Loucy (cell line): ENCODE measurements around the gene NOXO1.

ENCODE experiments used
- H2AFZ ChIP-seq: fragments of 200-600 bp; sonication (generic); 2 replicates; pipeline ENCODE4 v1.6.0; 2016; ENCODE audit warnings: antibody characterized with exemption, mild to moderate bottlenecking, low read length, moderate library complexity
- H3F3A ChIP-seq: fragments of 200-600 bp; 2 replicates; pipeline ENCODE4 v1.6.0; 2016; ENCODE audit warnings: antibody characterized with exemption, low read depth, mild to moderate bottlenecking
- H3K27me3 ChIP-seq: fragments of 200-600 bp; sonication (generic); 2 replicates; pipeline ENCODE4 v1.6.1; 2014; ENCODE audit warnings: low read length, mild to moderate bottlenecking; ENCODE audit not compliant: insufficient read depth, poor library complexity, severe bottlenecking
- H3K36me3 ChIP-seq: fragments of 200-600 bp; sonication (generic); 2 replicates; pipeline ENCODE4 v1.6.1; 2016; ENCODE audit warnings: low read length; ENCODE audit not compliant: insufficient read depth
- H3K4me1 ChIP-seq: fragments of 200-600 bp; sonication (generic); 2 replicates; pipeline ENCODE4 v1.5.1; 2014; ENCODE audit warnings: low read length, mild to moderate bottlenecking; ENCODE audit not compliant: insufficient read depth, poor library complexity, severe bottlenecking
- H3K4me2 ChIP-seq: fragments of 200-600 bp; sonication (generic); 2 replicates; pipeline ENCODE4 v1.6.0; 2014; ENCODE audit warnings: antibody characterized with exemption, low read length, low read depth, mild to moderate bottlenecking; ENCODE audit not compliant: poor library complexity, severe bottlenecking
- H3K4me3 ChIP-seq: fragments of 200-600 bp; sonication (generic); 2 replicates; pipeline ENCODE4 v1.5.1; 2014; ENCODE audit warnings: low read length, mild to moderate bottlenecking, mixed read lengths; ENCODE audit not compliant: poor library complexity, severe bottlenecking
- H3K79me2 ChIP-seq: fragments of 200-600 bp; sonication (generic); 2 replicates; pipeline ENCODE4 v1.6.1; 2014; ENCODE audit warnings: low read length; ENCODE audit not compliant: insufficient read depth
- H3K9ac ChIP-seq: fragments of 200-600 bp; sonication (generic); 2 replicates; pipeline ENCODE4 v1.6.0; 2014; ENCODE audit warnings: mild to moderate bottlenecking, low read depth, low read length, moderate library complexity; ENCODE audit not compliant: poor library complexity, severe bottlenecking
- H3K9me2 ChIP-seq: fragments of 200-600 bp; sonication (generic); replicated peaks from 2 replicates; pipeline ENCODE4 v1.6.1; 2016; ENCODE audit warnings: low read depth, low read length, mixed read lengths
- H3K9me3 ChIP-seq: fragments of 200-600 bp; sonication (generic); 2 replicates; pipeline ENCODE4 v1.6.1; 2014; ENCODE audit warnings: mild to moderate bottlenecking, antibody characterized with exemption, low read length, low read depth; ENCODE audit not compliant: insufficient read depth
- H4K20me1 ChIP-seq: fragments of 200-600 bp; sonication (generic); 2 replicates; pipeline ENCODE4 v1.6.0; 2014; ENCODE audit warnings: antibody characterized with exemption, low read length, mild to moderate bottlenecking; ENCODE audit not compliant: insufficient read depth, poor library complexity, severe bottlenecking
- EZH2phosphoT487 ChIP-seq: fragments of 200-600 bp; IDR thresholded peaks from 2 replicates; pipeline ENCODE4 v1.6.1; 2018; ENCODE audit warnings: antibody characterized with exemption, mild to moderate bottlenecking, moderate library complexity, borderline replicate concordance
- TF ChIP-seq, protein P1 (sequence below): fragments of 200-600 bp; sonication (generic); conservative IDR thresholded peaks from 2 replicates; pipeline ENCODE4 v1.5.1; 2014; ENCODE audit warnings: mild to moderate bottlenecking, antibody characterized with exemption, low read length

NOXO1 gene

DNA sequence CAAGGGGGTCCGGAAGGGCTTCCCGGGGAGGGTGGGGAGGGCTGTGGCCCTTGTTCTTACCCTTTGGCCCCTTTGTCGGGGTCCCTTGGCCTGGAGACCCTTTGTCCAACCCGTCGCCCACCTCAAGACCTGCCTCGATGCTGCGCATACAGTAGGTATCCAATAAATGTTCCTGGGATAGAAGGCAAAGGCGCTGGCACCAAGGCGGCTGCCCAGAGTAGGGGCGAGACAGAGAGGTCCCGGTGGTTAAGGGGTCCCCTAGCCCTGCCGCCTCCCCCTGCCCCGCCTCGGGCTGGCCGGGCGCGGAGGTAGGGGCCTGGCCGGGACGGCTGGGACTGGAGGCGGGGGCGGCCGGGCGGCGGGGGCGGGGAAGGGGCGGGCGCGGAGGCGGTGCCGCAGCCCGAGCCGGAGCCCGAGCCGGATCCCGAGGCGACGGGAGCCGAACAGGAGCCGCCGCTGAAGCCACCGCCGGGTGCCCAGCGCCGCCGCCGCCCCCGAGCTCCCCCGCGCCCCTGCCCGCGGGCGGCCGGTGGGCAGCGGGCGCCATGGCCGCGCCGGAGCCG lies 45.3 kb upstream of the NOXO1 start, which contains the start of gene NHERF2:
Gene NHERF2, plus strand, starts transcription at position 442 of the 563 bp plus-strand sequence. Its CDS starts 104 bp downstream, at position 546.
- no peaks in the 10 kb centered on the region for H3K36me3 ChIP-seq
- H4K20me1 ChIP-seq, result no peaks in the 10 kb centered on the region
- H3K27me3 ChIP-seq, result peaks cover 4% of the 10 kb centered on the region
- no peak for TF ChIP-seq EZH2phosphoT487
- TF ChIP-seq, protein P1, sequence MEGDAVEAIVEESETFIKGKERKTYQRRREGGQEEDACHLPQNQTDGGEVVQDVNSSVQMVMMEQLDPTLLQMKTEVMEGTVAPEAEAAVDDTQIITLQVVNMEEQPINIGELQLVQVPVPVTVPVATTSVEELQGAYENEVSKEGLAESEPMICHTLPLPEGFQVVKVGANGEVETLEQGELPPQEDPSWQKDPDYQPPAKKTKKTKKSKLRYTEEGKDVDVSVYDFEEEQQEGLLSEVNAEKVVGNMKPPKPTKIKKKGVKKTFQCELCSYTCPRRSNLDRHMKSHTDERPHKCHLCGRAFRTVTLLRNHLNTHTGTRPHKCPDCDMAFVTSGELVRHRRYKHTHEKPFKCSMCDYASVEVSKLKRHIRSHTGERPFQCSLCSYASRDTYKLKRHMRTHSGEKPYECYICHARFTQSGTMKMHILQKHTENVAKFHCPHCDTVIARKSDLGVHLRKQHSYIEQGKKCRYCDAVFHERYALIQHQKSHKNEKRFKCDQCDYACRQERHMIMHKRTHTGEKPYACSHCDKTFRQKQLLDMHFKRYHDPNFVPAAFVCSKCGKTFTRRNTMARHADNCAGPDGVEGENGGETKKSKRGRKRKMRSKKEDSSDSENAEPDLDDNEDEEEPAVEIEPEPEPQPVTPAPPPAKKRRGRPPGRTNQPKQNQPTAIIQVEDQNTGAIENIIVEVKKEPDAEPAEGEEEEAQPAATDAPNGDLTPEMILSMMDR, result no peak
- H3K9me2 ChIP-seq, result no peaks in the 10 kb centered on the region
- H3F3A ChIP-seq, result no peaks in the 10 kb centered on the region
- H3K4me3 ChIP-seq, result peak within 1 kb of the TSS; percentile 38
- peak within 1 kb of the TSS; percentile 27 for H3K4me2 ChIP-seq
- no peak within 1 kb of the TSS for H3K9ac ChIP-seq
- H3K9me3 ChIP-seq, result no peaks in the 10 kb centered on the region
- peaks cover 10% of the 10 kb centered on the region for H3K4me1 ChIP-seq
- no peak within 1 kb of the TSS for H2AFZ ChIP-seq
- no peaks in the 10 kb centered on the region for H3K79me2 ChIP-seq

DNA sequence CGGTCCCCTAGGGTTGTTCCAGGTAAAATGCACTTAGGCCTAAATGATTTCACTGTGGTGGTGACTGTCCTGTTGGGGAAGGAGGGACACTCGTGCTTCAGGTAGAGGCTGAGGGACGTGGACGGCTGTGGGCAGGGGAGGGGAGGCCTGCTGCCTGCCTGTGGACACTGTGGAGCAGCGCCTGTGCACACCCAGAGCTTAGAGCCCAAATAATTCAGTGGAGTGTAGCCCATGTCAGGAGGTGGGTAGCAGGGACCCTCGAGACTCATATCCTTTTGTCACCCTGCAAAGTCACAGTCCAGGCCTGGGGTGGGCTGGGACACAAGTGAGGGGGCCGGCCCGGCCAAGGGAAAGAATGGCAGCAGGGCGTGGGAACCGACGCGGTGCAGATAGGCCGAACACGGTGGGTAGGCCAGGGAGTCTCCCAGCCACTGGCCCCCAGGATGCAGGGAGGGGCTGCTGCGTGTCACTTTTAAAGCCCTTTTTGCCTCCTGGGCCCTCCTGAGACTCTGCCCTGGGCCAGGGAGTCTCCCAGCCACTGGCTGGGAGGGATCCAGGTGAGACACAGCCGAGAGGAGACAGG lies 44.7 kb upstream of the NOXO1 start:
- Histone ChIP-seq H2AFZ (no peak overlapping the region), H4K20me1 (no peaks in the 10 kb centered on the region), H3K4me1 (peaks cover 10% of the 10 kb centered on the region), H3K79me2 (no peaks in the 10 kb centered on the region), H3K9me3 (no peaks in the 10 kb centered on the region), H3K27me3 (peaks cover 4% of the 10 kb centered on the region), H3K4me3 (no peak overlapping the region), H3K9me2 (no peaks in the 10 kb centered on the region), H3K36me3 (no peaks in the 10 kb centered on the region), H3F3A (no peaks in the 10 kb centered on the region), H3K4me2 (no peak overlapping the region), H3K9ac (no peak overlapping the region)
- TF ChIP-seq EZH2phosphoT487, result no peak
- TF ChIP-seq, protein P1, result no peak

DNA sequence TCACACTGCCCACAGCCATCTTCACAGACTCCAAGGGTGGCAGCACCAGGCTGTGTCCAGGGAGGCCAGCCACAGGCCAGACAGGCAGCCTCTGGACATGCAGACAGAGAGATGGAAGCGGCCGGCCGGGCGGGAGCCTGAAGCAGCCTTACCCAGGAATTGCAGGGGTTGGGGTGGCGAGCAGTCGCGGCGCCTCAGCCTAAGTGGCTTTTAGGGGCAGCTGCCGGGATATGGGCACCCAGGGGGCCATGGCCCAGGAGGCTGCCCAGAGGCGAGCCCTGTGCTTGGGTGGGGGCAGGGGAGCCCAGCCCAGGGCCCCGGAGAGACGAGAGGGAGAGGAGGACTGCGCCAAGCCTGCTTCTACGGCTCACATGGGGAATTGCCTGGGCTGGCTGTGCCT lies 44.0 kb upstream of the NOXO1 start:
- Histone ChIP-seq H2AFZ (no peak overlapping the region), H3K4me3 (no peak overlapping the region), H3K27me3 (peaks cover 4% of the 10 kb centered on the region), H3F3A (no peaks in the 10 kb centered on the region), H3K9me2 (no peaks in the 10 kb centered on the region), H3K9ac (no peak overlapping the region), H3K36me3 (no peaks in the 10 kb centered on the region), H3K9me3 (no peaks in the 10 kb centered on the region), H4K20me1 (no peaks in the 10 kb centered on the region), H3K79me2 (no peaks in the 10 kb centered on the region), H3K4me1 (peaks cover 10% of the 10 kb centered on the region), H3K4me2 (no peak overlapping the region)
- TF ChIP-seq, protein P1, result no peak
- TF ChIP-seq EZH2phosphoT487, result no peak
